Measurements from ENCODE around the gene ASAP3. TPM values are rescaled to one million over a fixed set of nuclear protein-coding genes. Genes with fewer than 3 reads are reported as not detected.

Gene ASAP3
- total and polyA plus RNA-seq, 9 of the 15 experiments (the other 6 are each of a cell fraction or from before 2014, with no cell fraction given): 1.7 to 31.2 (median 17.4) TPM

GRCh38 chr1:23483321-23484252 lies at the start of gene ASAP3 (continued):
- TF ChIP-seq NRF1 (conservative IDR thresholded peaks at IDR 0.05 in 1 of 2, IDR thresholded peaks at IDR 0.05 in 1 of 2) (no peak), ZNF12 (CRISPR knock-in tag; IDR thresholded peaks at IDR 0.05) (0 out of 2 replicates have a peak, but pooled peaks have one; percentile 50), ATF4 (CRISPR knock-in tag; IDR thresholded peaks at IDR 0.05) (no peak), ARID3B (CRISPR knock-in tag; IDR thresholded peaks at IDR 0.05; ENCODE audit: borderline replicate concordance) (no peak), SNAPC5 (CRISPR knock-in tag; IDR thresholded peaks at IDR 0.05) (no peak), POLR3A (IDR thresholded peaks at IDR 0.05; ENCODE audit: borderline replicate concordance, extremely low read depth, insufficient read depth, insufficient read length) (no peak), ZNF311 (CRISPR knock-in tag; IDR thresholded peaks at IDR 0.05) (no peak), PHB2 (IDR thresholded peaks at IDR 0.05; ENCODE audit: low read depth) (no peak), KDM5B (IDR thresholded peaks at IDR 0.05; ENCODE audit: insufficient replicate concordance, low read depth, low read length) (peak; percentile 81), E2F3 (CRISPR knock-in tag; IDR thresholded peaks at IDR 0.05) (0 out of 2 replicates have a peak, but pooled peaks have one; percentile 9), CREM (IDR thresholded peaks at IDR 0.05; ENCODE audit: low read depth) (peak; percentile 35; the same call in 1 of the 2 replicates), ZNF561 (CRISPR knock-in tag; conservative IDR thresholded peaks at IDR 0.05) (no peak), MXI1 (IDR thresholded peaks at IDR 0.05; ENCODE audit: low read depth, low read length) (no peak), TAF1 (IDR thresholded peaks at IDR 0.05; ENCODE audit: control insufficient read depth, extremely low read depth, insufficient read depth, low read length, severe bottlenecking) (peak; percentile 58), CTCF (IDR thresholded peaks at IDR 0.05 in 2 of 3, conservative IDR thresholded peaks at IDR 0.05 in 1 of 3; ENCODE audit: insufficient read depth in 2 of 3, low read depth in 1 of 3, low read length in 3 of 3) (peak; percentile 24 to 42 (median 29); a peak in 3 of 6 replicates), POLR2A (conservative IDR thresholded peaks at IDR 0.05) (peak; percentile 51), ZBTB7A (IDR thresholded peaks at IDR 0.05; ENCODE audit: borderline replicate concordance, control insufficient read depth, low read depth, low read length) (peak; percentile 95; the same call in 1 of the 2 replicates), SMARCE1 (IDR thresholded peaks at IDR 0.05) (0 out of 2 replicates have a peak, but pooled peaks have one; percentile 13), NR2C2 (CRISPR knock-in tag; IDR thresholded peaks at IDR 0.05) (no peak), NR2C2 (tag; IDR thresholded peaks at IDR 0.05) (peak; percentile 45)
